DOHH2 (cell line): ENCODE data around the gene TASP1.

Source experiments
- H3F3A ChIP-seq: fragments of 200-600 bp; sonication (generic), shearing (Covaris generic); 2 replicates; pipeline ENCODE4 v1.6.0; 2016; ENCODE audit warnings: antibody characterized with exemption, mild to moderate bottlenecking; ENCODE audit not compliant: control insufficient read depth, insufficient read depth
- H3K27ac ChIP-seq: fragments of 200-600 bp; sonication (generic); 2 replicates; pipeline ENCODE4 v1.5.1; 2014; ENCODE audit warnings: low read depth, mild to moderate bottlenecking, low read length, moderate library complexity
- H3K27me3 ChIP-seq: fragments of 200-600 bp; sonication (generic); 2 replicates; pipeline ENCODE4 v1.6.1; 2014; ENCODE audit warnings: mild to moderate bottlenecking, low read length, mixed read lengths; ENCODE audit not compliant: control insufficient read depth
- H3K36me3 ChIP-seq: fragments of 200-600 bp; sonication (generic); 2 replicates; pipeline ENCODE4 v1.6.1; 2014; ENCODE audit warnings: mild to moderate bottlenecking, low read length, moderate library complexity, mixed read lengths; ENCODE audit not compliant: control insufficient read depth
- H3K4me1 ChIP-seq: fragments of 200-600 bp; sonication (generic); 2 replicates; pipeline ENCODE4 v1.6.1; 2014; ENCODE audit warnings: mild to moderate bottlenecking, low read length, mixed read lengths; ENCODE audit not compliant: control insufficient read depth
- H3K4me2 ChIP-seq: fragments of 200-600 bp; sonication (generic); 2 replicates; pipeline ENCODE4 v1.6.0; 2014; ENCODE audit warnings: mild to moderate bottlenecking, low read length, moderate library complexity
- H3K4me3 ChIP-seq: fragments of 200-600 bp; sonication (generic); 2 replicates; pipeline ENCODE4 v1.5.1; 2014; ENCODE audit warnings: mild to moderate bottlenecking, low read length, mixed read lengths
- H3K79me2 ChIP-seq: fragments of 200-600 bp; sonication (generic); 2 replicates; pipeline ENCODE4 v1.6.1; 2014; ENCODE audit warnings: mild to moderate bottlenecking, low read length, mixed read lengths; ENCODE audit not compliant: control insufficient read depth
- H3K9me2 ChIP-seq: fragments of 200-600 bp; sonication (generic); replicated peaks from 2 replicates; pipeline ENCODE4 v1.6.1; 2014; ENCODE audit warnings: mild to moderate bottlenecking, low read length, mixed read lengths; ENCODE audit not compliant: control insufficient read depth
- H3K9me3 ChIP-seq: fragments of 200-600 bp; sonication (generic); 2 replicates; pipeline ENCODE4 v1.6.1; 2014; ENCODE audit warnings: antibody characterized with exemption, low read length, mixed read lengths; ENCODE audit not compliant: control insufficient read depth, insufficient read depth
- H4K20me1 ChIP-seq: fragments of 200-600 bp; sonication (generic); 2 replicates; pipeline ENCODE4 v1.6.0; 2014; ENCODE audit warnings: low read depth, mild to moderate bottlenecking, antibody characterized with exemption, low read length, moderate library complexity; ENCODE audit not compliant: control insufficient read depth, insufficient read depth
- EZH2phosphoT487 ChIP-seq: fragments of 200-600 bp; sonication (generic); IDR thresholded peaks from 2 replicates; pipeline ENCODE4 v1.6.1; 2017; ENCODE audit warnings: borderline replicate concordance, mild to moderate bottlenecking, antibody characterized with exemption, low read length, moderate library complexity, mixed read lengths
- TF ChIP-seq, protein P1 (sequence below): fragments of 200-600 bp; sonication (generic); IDR thresholded peaks from one replicate; pipeline ENCODE4 v1.5.1; 2014; ENCODE audit warnings: antibody characterized with exemption, mild to moderate bottlenecking, low read depth, low read length; ENCODE audit not compliant: poor library complexity, severe bottlenecking

Gene TASP1

DNA sequence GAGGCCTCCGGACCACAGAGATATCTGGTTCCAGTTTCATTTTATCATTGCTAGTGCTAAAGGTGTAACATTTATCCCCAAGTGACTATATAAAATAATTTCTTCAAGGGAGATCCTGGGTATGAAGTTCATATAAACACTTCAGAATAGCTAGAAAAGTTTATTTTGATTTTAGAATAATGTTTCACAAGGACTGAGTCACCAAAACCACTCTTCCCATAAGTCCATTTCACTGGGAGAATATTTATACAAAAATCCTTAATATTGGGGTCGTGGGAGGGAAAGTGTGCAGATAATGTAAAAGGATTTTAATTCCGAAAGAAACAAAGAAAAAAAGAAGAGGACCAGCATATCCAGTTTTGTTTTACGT, 289.5 kb downstream of the TASP1 start:
- Histone ChIP-seq H3K4me1 (no peaks in the 10 kb centered on the region), H3F3A (no peaks in the 10 kb centered on the region), H3K9me2 (no peaks in the 10 kb centered on the region), H3K9me3 (no peaks in the 10 kb centered on the region), H3K79me2 (no peaks in the 10 kb centered on the region), H3K4me3 (no peak overlapping the region), H4K20me1 (no peaks in the 10 kb centered on the region), H3K36me3 (no peaks in the 10 kb centered on the region), H3K4me2 (no peak overlapping the region), H3K27ac (no peak overlapping the region), H3K27me3 (no peaks in the 10 kb centered on the region)
- TF ChIP-seq EZH2phosphoT487 = no peak
- TF ChIP-seq, protein P1, sequence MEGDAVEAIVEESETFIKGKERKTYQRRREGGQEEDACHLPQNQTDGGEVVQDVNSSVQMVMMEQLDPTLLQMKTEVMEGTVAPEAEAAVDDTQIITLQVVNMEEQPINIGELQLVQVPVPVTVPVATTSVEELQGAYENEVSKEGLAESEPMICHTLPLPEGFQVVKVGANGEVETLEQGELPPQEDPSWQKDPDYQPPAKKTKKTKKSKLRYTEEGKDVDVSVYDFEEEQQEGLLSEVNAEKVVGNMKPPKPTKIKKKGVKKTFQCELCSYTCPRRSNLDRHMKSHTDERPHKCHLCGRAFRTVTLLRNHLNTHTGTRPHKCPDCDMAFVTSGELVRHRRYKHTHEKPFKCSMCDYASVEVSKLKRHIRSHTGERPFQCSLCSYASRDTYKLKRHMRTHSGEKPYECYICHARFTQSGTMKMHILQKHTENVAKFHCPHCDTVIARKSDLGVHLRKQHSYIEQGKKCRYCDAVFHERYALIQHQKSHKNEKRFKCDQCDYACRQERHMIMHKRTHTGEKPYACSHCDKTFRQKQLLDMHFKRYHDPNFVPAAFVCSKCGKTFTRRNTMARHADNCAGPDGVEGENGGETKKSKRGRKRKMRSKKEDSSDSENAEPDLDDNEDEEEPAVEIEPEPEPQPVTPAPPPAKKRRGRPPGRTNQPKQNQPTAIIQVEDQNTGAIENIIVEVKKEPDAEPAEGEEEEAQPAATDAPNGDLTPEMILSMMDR = no peak

DNA sequence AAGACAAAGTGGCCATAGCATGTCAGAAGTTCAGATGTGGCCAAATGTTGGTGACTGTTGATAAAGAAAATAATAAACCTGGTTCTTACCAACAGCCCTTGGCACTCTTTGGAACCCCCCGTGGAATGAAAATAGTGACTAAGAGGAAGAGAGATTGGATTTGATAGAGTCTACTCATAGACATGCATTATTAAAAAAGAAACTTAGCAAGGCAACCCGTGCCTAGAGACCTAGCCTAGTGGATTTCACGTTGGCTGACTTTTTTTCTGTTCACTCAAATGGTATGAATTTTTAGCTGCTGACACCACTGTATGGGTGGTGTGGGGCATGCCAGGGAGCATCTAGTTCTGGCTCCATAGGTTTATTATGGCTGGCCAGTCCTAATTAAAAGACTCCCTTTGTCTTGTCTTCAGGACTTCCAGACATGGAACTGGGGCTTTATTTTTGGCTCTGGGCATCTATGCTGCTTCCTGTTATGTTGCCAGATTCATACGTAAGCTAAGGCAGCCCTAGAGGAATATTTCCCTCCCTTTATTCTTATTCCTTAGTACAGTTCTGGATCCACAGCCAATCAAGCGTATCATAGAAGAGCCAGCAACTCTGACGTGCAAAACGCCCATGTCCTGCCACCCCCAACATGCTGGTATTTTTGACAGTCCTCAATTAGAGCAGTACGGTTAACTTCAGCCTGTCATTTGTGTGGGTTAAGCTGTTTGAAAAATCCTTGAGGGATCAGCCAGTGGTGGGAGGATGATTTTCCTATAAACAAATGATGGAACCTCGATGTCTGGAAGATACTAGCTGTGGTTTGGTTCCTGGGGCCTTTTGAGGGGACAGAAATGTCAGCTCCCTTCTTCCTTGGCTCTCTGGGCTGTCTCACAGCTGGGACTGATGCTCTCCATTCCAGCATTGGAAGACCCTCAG, 290.2 kb downstream of the TASP1 start:
- TF ChIP-seq, protein P1 = no peak
- no peak for TF ChIP-seq EZH2phosphoT487
- Histone ChIP-seq H3K9me3 (no peaks in the 10 kb centered on the region), H3F3A (no peaks in the 10 kb centered on the region), H3K9me2 (no peaks in the 10 kb centered on the region), H4K20me1 (no peaks in the 10 kb centered on the region), H3K36me3 (no peaks in the 10 kb centered on the region), H3K79me2 (no peaks in the 10 kb centered on the region), H3K27me3 (no peaks in the 10 kb centered on the region), H3K27ac (no peak overlapping the region), H3K4me1 (no peaks in the 10 kb centered on the region), H3K4me3 (no peak overlapping the region), H3K4me2 (no peak overlapping the region)

DNA sequence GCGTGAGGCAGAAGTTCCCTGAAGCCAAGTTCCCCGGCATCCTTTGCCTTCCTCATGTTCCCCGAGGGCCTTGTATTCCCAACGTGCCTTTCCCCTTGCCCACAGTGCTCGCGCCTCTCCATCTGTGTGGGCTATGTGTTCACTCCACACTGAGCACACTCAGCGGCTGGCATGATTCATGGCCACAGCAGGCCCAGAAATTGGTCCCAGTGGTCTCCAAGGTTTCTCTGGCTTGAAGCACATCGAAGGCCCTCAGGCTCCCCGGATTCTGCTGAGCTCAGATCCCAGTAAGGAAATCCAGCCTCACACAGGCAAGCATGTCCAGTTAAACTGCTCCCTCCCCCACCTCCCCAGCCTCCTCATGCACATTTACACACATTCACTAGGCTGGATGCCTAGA, 294.1 kb downstream of the TASP1 start:
- TF ChIP-seq, protein P1 = no peak
- TF ChIP-seq EZH2phosphoT487 = no peak
- Histone ChIP-seq H3K4me1 (no peaks in the 10 kb centered on the region), H3K4me2 (no peak overlapping the region), H3K9me3 (no peaks in the 10 kb centered on the region), H3K9me2 (no peaks in the 10 kb centered on the region), H3K27ac (no peak overlapping the region), H3K4me3 (no peak overlapping the region), H3K36me3 (no peaks in the 10 kb centered on the region), H3K27me3 (no peaks in the 10 kb centered on the region), H3K79me2 (no peaks in the 10 kb centered on the region), H4K20me1 (no peaks in the 10 kb centered on the region), H3F3A (no peaks in the 10 kb centered on the region)
